ENCODE measurements around the gene PATZ1. TPM values are rescaled to one million over a fixed set of nuclear protein-coding genes. Genes with fewer than 3 reads are reported as not detected.

Gene PATZ1
- total and polyA plus RNA-seq, 2 experiments from 2014 or later = 23.2 to 56.8 TPM

DNA sequence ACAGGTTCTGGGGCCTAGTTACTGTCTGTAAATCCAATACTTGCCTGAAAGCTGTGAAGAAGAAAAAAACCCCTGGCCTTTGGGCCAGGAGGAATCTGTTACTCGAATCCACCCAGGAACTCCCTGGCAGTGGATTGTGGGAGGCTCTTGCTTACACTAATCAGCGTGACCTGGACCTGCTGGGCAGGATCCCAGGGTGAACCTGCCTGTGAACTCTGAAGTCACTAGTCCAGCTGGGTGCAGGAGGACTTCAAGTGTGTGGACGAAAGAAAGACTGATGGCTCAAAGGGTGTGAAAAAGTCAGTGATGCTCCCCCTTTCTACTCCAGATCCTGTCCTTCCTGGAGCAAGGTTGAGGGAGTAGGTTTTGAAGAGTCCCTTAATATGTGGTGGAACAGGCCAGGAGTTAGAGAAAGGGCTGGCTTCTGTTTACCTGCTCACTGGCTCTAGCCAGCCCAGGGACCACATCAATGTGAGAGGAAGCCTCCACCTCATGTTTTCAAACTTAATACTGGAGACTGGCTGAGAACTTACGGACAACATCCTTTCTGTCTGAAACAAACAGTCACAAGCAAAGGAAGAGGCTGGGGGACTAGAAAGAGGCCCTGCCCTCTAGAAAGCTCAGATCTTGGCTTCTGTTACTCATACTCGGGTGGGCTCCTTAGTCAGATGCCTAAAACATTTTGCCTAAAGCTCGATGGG lies 67.4 kb downstream of the PATZ1 start:
- Mint-ChIP-seq H3K36me3 (ENCODE audit: low read depth) (peaks cover 33% of the 10 kb centered on the region), H3K27ac (no peak overlapping the region), H3K4me3 (no peak overlapping the region), H3K27me3 (ENCODE audit: insufficient read depth, low read depth, poor library complexity) (peaks cover 2% of the 10 kb centered on the region), H3K4me1 (peaks cover 5% of the 10 kb centered on the region; the same call in 2 of the 3 replicates), H3K9me3 (no peaks in the 10 kb centered on the region)
- Histone ChIP-seq H3K4me2 (no peak overlapping the region), H2AFZ (no peak overlapping the region), H3K27me3 (ENCODE audit: insufficient read depth) (no peaks in the 10 kb centered on the region), H3K9me2 (ENCODE audit: insufficient read depth) (no peaks in the 10 kb centered on the region), H3K36me3 (ENCODE audit: insufficient read depth) (peaks cover 15% of the 10 kb centered on the region), H3K27ac (ENCODE audit: low read depth) (no peak overlapping the region), H4K20me1 (replicated peaks; ENCODE audit: insufficient read depth) (no peaks in the 10 kb centered on the region), H3F3A (replicated peaks; ENCODE audit: low read depth) (no peaks in the 10 kb centered on the region), H3K79me2 (replicated peaks; ENCODE audit: insufficient read depth) (no peaks in the 10 kb centered on the region), H3K4me1 (ENCODE audit: insufficient read depth) (no peaks in the 10 kb centered on the region), H3K4me3 (no peak overlapping the region)
- ATAC-seq = no peak
- DNase-seq (ENCODE audit: low spot score) = no peak
- TF ChIP-seq EZH2 (IDR thresholded peaks at IDR 0.05; ENCODE audit: low read depth, unreplicated experiment) (no peak), POLR2AphosphoS5 (IDR thresholded peaks at IDR 0.05; ENCODE audit: low read depth) (no peak), REST (IDR thresholded peaks at IDR 0.05; ENCODE audit: unreplicated experiment) (no peak), STAT1 (IDR thresholded peaks at IDR 0.05; ENCODE audit: unreplicated experiment) (no peak), EZH2phosphoT487 (IDR thresholded peaks at IDR 0.05; ENCODE audit: unreplicated experiment) (no peak), ZNF462 (CRISPR knock-in tag; IDR thresholded peaks at IDR 0.05) (no peak), CREB1 (CRISPR knock-in tag; IDR thresholded peaks at IDR 0.05; ENCODE audit: low read depth) (no peak), NANOG (IDR thresholded peaks at IDR 0.05; ENCODE audit: borderline replicate concordance) (no peak), CTCF (conservative IDR thresholded peaks at IDR 0.05; ENCODE audit: low read depth in 2 of 2) (no peak), JUNB (IDR thresholded peaks at IDR 0.05; ENCODE audit: unreplicated experiment) (no peak), ZNF331 (CRISPR knock-in tag; IDR thresholded peaks at IDR 0.05; ENCODE audit: low read depth) (no peak), ZNF114 (CRISPR knock-in tag; IDR thresholded peaks at IDR 0.05) (no peak), ETS1 (IDR thresholded peaks at IDR 0.05) (no peak)

Data from GM23338 (cell line).